ENCODE results near the gene ECHDC3. TPM values are rescaled to one million over a fixed set of nuclear protein-coding genes. Genes with fewer than 3 reads are reported as not detected.

Gene ECHDC3
- total RNA-seq, 4 donors from 2014 or later: 22.4 to 85.4 (median 69.1) TPM

GRCh38 chr10:11757821-11758463 is 15.8 kb downstream of the ECHDC3 start:
- Histone ChIP-seq H3K27me3 (no peaks in the 10 kb centered on the region), H3K27ac (peak overlapping the region; percentile 39 to 80 (median 41)), H3K9me3 (no peaks in the 10 kb centered on the region), H3K4me1 (peaks cover 6 to 15% of the 10 kb centered on the region in 2 donors), H3K36me3 (no peaks in the 10 kb centered on the region), H3K4me3 (replicated peaks in 1 of 3) (no peak overlapping the region)
- no peak for TF ChIP-seq POLR2A (IDR thresholded peaks at IDR 0.05)
- TF ChIP-seq, protein P1, sequence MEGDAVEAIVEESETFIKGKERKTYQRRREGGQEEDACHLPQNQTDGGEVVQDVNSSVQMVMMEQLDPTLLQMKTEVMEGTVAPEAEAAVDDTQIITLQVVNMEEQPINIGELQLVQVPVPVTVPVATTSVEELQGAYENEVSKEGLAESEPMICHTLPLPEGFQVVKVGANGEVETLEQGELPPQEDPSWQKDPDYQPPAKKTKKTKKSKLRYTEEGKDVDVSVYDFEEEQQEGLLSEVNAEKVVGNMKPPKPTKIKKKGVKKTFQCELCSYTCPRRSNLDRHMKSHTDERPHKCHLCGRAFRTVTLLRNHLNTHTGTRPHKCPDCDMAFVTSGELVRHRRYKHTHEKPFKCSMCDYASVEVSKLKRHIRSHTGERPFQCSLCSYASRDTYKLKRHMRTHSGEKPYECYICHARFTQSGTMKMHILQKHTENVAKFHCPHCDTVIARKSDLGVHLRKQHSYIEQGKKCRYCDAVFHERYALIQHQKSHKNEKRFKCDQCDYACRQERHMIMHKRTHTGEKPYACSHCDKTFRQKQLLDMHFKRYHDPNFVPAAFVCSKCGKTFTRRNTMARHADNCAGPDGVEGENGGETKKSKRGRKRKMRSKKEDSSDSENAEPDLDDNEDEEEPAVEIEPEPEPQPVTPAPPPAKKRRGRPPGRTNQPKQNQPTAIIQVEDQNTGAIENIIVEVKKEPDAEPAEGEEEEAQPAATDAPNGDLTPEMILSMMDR (IDR thresholded peaks at IDR 0.05): peak; percentile 61 to 95 (median 88)
- WGBS, 2 donors: 28 to 40% methylated on average over 11 of the region's 11 CpGs
- intact Hi-C loops (cut with DNase I): loop anchor here (10.0 kb wide), 1 partner anchor 243 kb away; no protein-coding TSS in a partner anchor
- DNase-seq: peak; percentile 86 to 92

DNA sequence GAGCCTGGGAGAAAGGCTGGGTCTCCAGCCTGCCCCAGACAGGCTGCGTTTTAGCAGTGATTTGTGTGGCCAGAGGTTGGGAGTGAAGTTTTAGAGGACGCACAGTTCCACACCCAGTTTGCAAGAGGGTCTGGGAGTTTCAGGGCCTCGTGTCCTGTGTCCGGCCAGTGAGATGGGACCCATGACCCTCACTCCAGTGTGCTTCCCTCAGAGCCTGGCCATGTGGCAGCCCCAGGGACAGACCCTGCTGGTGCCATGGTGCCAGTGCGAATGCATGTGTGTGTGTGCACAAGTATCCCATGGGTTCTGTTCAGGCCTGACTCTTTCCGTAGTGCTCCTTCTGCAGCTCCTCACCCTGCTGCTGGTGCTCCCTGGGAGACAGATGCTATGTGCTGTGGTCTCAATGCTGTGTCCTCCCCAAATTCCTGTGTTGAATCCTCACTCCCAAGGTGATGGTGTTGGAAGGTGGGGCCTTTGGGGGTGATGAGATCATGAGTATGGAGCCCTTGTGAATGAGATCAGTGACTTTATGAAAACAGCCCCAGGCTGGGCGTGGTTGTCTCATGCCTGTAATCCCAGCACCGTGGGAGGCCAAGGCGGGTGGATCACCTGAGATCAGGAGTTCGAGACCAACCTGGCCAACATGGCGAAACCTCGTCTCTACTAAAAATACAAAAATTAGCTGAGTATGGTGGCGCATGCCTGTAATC is 16.5 kb downstream of the ECHDC3 start:
- Histone ChIP-seq H3K9me3 (no peaks in the 10 kb centered on the region), H3K4me3 (replicated peaks in 1 of 3) (no peak overlapping the region), H3K27ac (peak overlapping the region in 1 of 3 donors; percentile 80), H3K4me1 (peaks cover 6 to 15% of the 10 kb centered on the region in 2 donors), H3K27me3 (no peaks in the 10 kb centered on the region), H3K36me3 (peaks cover 0 to 2% of the 10 kb centered on the region in 2 donors)
- intact Hi-C loops (cut with DNase I): loop anchor here (10.0 kb wide), 1 partner anchor 244 kb away; no protein-coding TSS in a partner anchor
- DNase-seq: no peak
- TF ChIP-seq POLR2A (IDR thresholded peaks at IDR 0.05): no peak
- TF ChIP-seq, protein P1 (IDR thresholded peaks at IDR 0.05): no peak
- 92 to 96% methylated on average over 10 to 13 of the region's 13 CpGs for WGBS, 2 donors

DNA sequence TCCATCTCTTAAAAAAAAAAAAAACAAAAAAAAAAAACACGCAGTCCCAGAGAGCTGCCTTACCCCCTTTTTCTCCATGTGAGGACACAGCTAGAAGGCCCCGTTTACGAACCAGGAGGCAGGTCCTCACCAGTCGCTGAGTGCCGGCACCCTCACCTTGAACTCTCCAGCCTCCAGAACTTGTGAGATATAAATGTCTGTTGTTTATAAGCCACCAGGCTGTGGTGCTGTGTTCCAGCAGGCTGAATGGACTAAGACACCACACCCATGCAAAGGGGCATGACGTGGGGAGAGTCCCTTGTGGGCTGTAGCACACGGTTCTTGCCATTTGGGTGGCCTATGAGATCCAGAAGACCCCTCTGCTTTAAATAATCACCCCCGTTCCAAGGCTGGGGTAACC is 17.2 kb downstream of the ECHDC3 start:
- peaks cover 6 to 15% of the 10 kb centered on the region in 2 donors for H3K4me1 ChIP-seq
- no peak for TF ChIP-seq POLR2A (IDR thresholded peaks at IDR 0.05)
- TF ChIP-seq, protein P1 (IDR thresholded peaks at IDR 0.05): no peak
- no peaks in the 10 kb centered on the region for H3K27me3 ChIP-seq
- no peaks in the 10 kb centered on the region for H3K9me3 ChIP-seq
- 93 to 94% methylated on average over 8 of the region's 8 CpGs for WGBS, 2 donors
- no peak overlapping the region for H3K27ac ChIP-seq
- H3K4me3 ChIP-seq (replicated peaks in 1 of 3): no peak overlapping the region
- no peak for DNase-seq
- peaks cover 0 to 5% of the 10 kb centered on the region in 2 donors for H3K36me3 ChIP-seq
- intact Hi-C loops (cut with DNase I): loop anchor here (10.0 kb wide), 1 partner anchor 245 kb away; no protein-coding TSS in a partner anchor

DNA sequence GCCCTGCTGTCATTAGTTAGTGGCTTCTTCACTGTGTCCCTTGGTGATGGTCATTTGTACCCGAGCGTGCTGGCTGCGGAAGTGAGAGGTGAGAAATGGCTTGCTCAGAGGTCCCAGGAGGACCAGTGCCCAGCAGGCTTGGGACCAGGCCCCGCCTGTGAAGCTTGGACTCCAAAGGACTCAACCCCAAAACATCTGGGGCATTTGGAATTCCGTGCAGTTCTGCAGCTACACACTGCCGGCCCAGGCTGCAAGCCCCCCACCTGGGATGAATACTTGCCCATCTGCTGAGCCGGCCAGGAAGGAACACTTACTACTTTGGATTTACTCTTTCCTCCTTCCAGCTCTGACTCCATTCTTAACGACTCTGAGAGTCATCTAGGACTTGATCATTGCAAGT is 18.0 kb downstream of the ECHDC3 start:
- H3K4me1 ChIP-seq: peaks cover 6 to 15% of the 10 kb centered on the region in 2 donors
- intact Hi-C loops (cut with DNase I): no loop called here
- no peaks in the 10 kb centered on the region for H3K27me3 ChIP-seq
- no peak overlapping the region for H3K4me3 ChIP-seq (replicated peaks in 1 of 3)
- DNase-seq: no peak
- H3K27ac ChIP-seq: no peak overlapping the region
- H3K9me3 ChIP-seq: no peaks in the 10 kb centered on the region
- TF ChIP-seq, protein P1 (IDR thresholded peaks at IDR 0.05): no peak
- no peak for TF ChIP-seq POLR2A (IDR thresholded peaks at IDR 0.05)
- WGBS, 2 donors: 88 to 89% methylated on average over 7 to 8 of the region's 8 CpGs
- peaks cover 0 to 5% of the 10 kb centered on the region in 2 donors for H3K36me3 ChIP-seq

- H3K4me3 ChIP-seq (replicated peaks in 1 of 3): no peak overlapping the region
- TF ChIP-seq POLR2A (IDR thresholded peaks at IDR 0.05): no peak
- TF ChIP-seq, protein P1 (IDR thresholded peaks at IDR 0.05): no peak
- intact Hi-C loops (cut with DNase I): no loop called here
- no peaks in the 10 kb centered on the region for H3K27me3 ChIP-seq
- DNase-seq: no peak
- H3K4me1 ChIP-seq: peaks cover 6 to 15% of the 10 kb centered on the region in 2 donors
- no peaks in the 10 kb centered on the region for H3K9me3 ChIP-seq
- 84 to 85% methylated on average over 4 to 7 of the region's 7 CpGs for WGBS, 2 donors
- no peak overlapping the region for H3K27ac ChIP-seq
- H3K36me3 ChIP-seq: peaks cover 0 to 5% of the 10 kb centered on the region in 2 donors
Observed at GRCh38 chr10:11760861-11761260, 18.7 kb downstream of the ECHDC3 start.
